Neural progenitor cell (in vitro differentiated cells): Measurements from ENCODE around the gene OSBPL1A. TPM values are rescaled to one million over a fixed set of nuclear protein-coding genes. Genes with fewer than 3 reads are reported as not detected.

ENCODE experiments used
- DNase-seq: peaks from one replicate; pipeline ENCODE4 v3.0.0-alpha.2; 2016; ENCODE audit warnings: low spot score
- H2AFZ ChIP-seq: fragments of 200-600 bp; sonication (generic); replicated peaks from 2 replicates; pipeline ENCODE4 v1.6.1; 2016; ENCODE audit warnings: antibody characterized with exemption
- H3F3A ChIP-seq: fragments of 200-600 bp; sonication (generic); 2 replicates; pipeline ENCODE4 v1.6.1; 2016; ENCODE audit warnings: antibody characterized with exemption, low read depth
- H3K27ac ChIP-seq: fragments of 200-600 bp; sonication (generic); 2 replicates; pipeline ENCODE4 v1.5.1; 2016; ENCODE audit warnings: mild to moderate bottlenecking
- H3K27me3 ChIP-seq: fragments of 200-600 bp; sonication (generic); 2 replicates; pipeline ENCODE4 v1.6.1; 2016; ENCODE audit warnings: mild to moderate bottlenecking, moderate library complexity
- H3K36me3 ChIP-seq: fragments of 200-600 bp; sonication (generic); 2 replicates; pipeline ENCODE4 v1.5.1; 2016
- H3K4me1 ChIP-seq: fragments of 200-600 bp; sonication (generic); 2 replicates; pipeline ENCODE4 v1.6.1; 2016; ENCODE audit warnings: mixed run types
- H3K4me2 ChIP-seq: fragments of 200-600 bp; sonication (generic); 2 replicates; pipeline ENCODE4 v1.6.1; 2016
- H3K4me3 ChIP-seq: fragments of 200-600 bp; sonication (generic); 2 replicates; pipeline ENCODE4 v1.5.1; 2016
- H3K79me2 ChIP-seq: fragments of 200-600 bp; sonication (generic); 2 replicates; pipeline ENCODE4 v1.6.1; 2016; ENCODE audit warnings: low read depth
- H3K9ac ChIP-seq: fragments of 200-600 bp; sonication (generic); 2 replicates; pipeline ENCODE4 v1.6.1; 2016
- H3K9me3 ChIP-seq: fragments of 200-600 bp; sonication (generic); 2 replicates; pipeline ENCODE4 v1.5.1; 2016; ENCODE audit warnings: low read depth
- H4K20me1 ChIP-seq: fragments of 200-600 bp; sonication (generic); 2 replicates; pipeline ENCODE4 v1.6.1; 2016; ENCODE audit warnings: low read depth
- H3K27ac Mint-ChIP-seq: 3 replicates; pipeline ENCODE4 v1.8.0; 2021; ENCODE audit warnings: mixed read lengths
- H3K27me3 Mint-ChIP-seq: 2 replicates; pipeline ENCODE4 v1.8.0; 2022; ENCODE audit warnings: low read depth, mild to moderate bottlenecking, inconsistent platforms, moderate library complexity, mixed read lengths; ENCODE audit not compliant: insufficient read depth
- H3K36me3 Mint-ChIP-seq: 3 replicates; pipeline ENCODE4 v1.8.0; 2021; ENCODE audit warnings: mixed read lengths
- H3K4me1 Mint-ChIP-seq: 3 replicates; pipeline ENCODE4 v1.8.0; 2021; ENCODE audit warnings: mixed read lengths
- H3K4me3 Mint-ChIP-seq: 3 replicates; pipeline ENCODE4 v1.8.0; 2021; ENCODE audit warnings: mild to moderate bottlenecking, moderate library complexity, mixed read lengths
- H3K9me3 Mint-ChIP-seq: 3 replicates; pipeline ENCODE4 v1.8.0; 2020; ENCODE audit warnings: mixed read lengths
- CTCF ChIP-seq: fragments of 200-600 bp; sonication (generic); IDR thresholded peaks from 2 replicates; pipeline ENCODE4 v1.5.1; 2017; ENCODE audit warnings: antibody characterized with exemption, mild to moderate bottlenecking
- EZH2 ChIP-seq: fragments of 200-600 bp; sonication (generic); IDR thresholded peaks from 2 replicates; pipeline ENCODE4 v1.6.1; 2017; ENCODE audit warnings: antibody characterized with exemption, mild to moderate bottlenecking, moderate library complexity
- EZH2phosphoT487 ChIP-seq: fragments of 200-600 bp; sonication (generic); IDR thresholded peaks from 2 replicates; pipeline ENCODE4 v1.6.1; 2017; ENCODE audit warnings: antibody characterized with exemption
- total RNA-seq: library from RNA; depleted of rRNA; stranded (reverse); fragments of >200 nt; gene quantifications from 2 replicates; pipeline ENCODE4 v1.2.3, GENCODE V29; 2015; ENCODE audit warnings: low replicate concordance

The OSBPL1A gene
- total RNA-seq, 1 donor from 2014 or later: 75.0 TPM

- Histone ChIP-seq H3K79me2 (no peaks in the 10 kb centered on the region), H3K27me3 (no peaks in the 10 kb centered on the region), H3K36me3 (no peaks in the 10 kb centered on the region), H3K4me1 (no peaks in the 10 kb centered on the region), H3K27ac (no peak overlapping the region), H3F3A (no peaks in the 10 kb centered on the region), H3K9me3 (no peaks in the 10 kb centered on the region), H2AFZ (no peak overlapping the region), H4K20me1 (no peaks in the 10 kb centered on the region), H3K9ac (no peak overlapping the region), H3K4me2 (no peak overlapping the region), H3K4me3 (no peak overlapping the region)
- H3K36me3 Mint-ChIP-seq: peaks cover 2% of the 10 kb centered on the region
- H3K4me3 Mint-ChIP-seq: no peak overlapping the region
- peaks cover 17% of the 10 kb centered on the region for H3K4me1 Mint-ChIP-seq
- no peak for DNase-seq
- H3K27ac Mint-ChIP-seq: no peak overlapping the region
- no peak for TF ChIP-seq EZH2
- no peak for TF ChIP-seq CTCF
- no peak for TF ChIP-seq EZH2phosphoT487
- no peaks in the 10 kb centered on the region for H3K9me3 Mint-ChIP-seq
- H3K27me3 Mint-ChIP-seq: peaks cover 4% of the 10 kb centered on the region
These were observed 196.9 kb downstream of the OSBPL1A start for GRCh38 chr18:24200494-24201290.

GRCh38 chr18:24199372-24199962, 198.2 kb downstream of the OSBPL1A start:
- Mint-ChIP-seq H3K27ac (no peak overlapping the region), H3K36me3 (peaks cover 2% of the 10 kb centered on the region), H3K4me3 (no peak overlapping the region), H3K9me3 (no peaks in the 10 kb centered on the region), H3K4me1 (peaks cover 13% of the 10 kb centered on the region), H3K27me3 (peaks cover 4% of the 10 kb centered on the region)
- Histone ChIP-seq H4K20me1 (no peaks in the 10 kb centered on the region), H3K79me2 (no peaks in the 10 kb centered on the region), H3K4me1 (no peaks in the 10 kb centered on the region), H3K36me3 (no peaks in the 10 kb centered on the region), H3K27ac (no peak overlapping the region), H3K4me3 (no peak overlapping the region), H3K9me3 (no peaks in the 10 kb centered on the region), H3F3A (no peaks in the 10 kb centered on the region), H2AFZ (no peak overlapping the region), H3K27me3 (no peaks in the 10 kb centered on the region), H3K4me2 (no peak overlapping the region), H3K9ac (no peak overlapping the region)
- DNase-seq: no peak
- no peak for TF ChIP-seq CTCF
- no peak for TF ChIP-seq EZH2
- TF ChIP-seq EZH2phosphoT487: no peak

GRCh38 chr18:24198461-24198860, 199.2 kb downstream of the OSBPL1A start:
- Mint-ChIP-seq H3K27ac (no peak overlapping the region), H3K36me3 (peaks cover 2% of the 10 kb centered on the region), H3K27me3 (peaks cover 4% of the 10 kb centered on the region), H3K4me1 (peaks cover 15% of the 10 kb centered on the region), H3K9me3 (no peaks in the 10 kb centered on the region), H3K4me3 (no peak overlapping the region)
- Histone ChIP-seq H3K4me2 (no peak overlapping the region), H4K20me1 (no peaks in the 10 kb centered on the region), H3K4me3 (no peak overlapping the region), H3F3A (no peaks in the 10 kb centered on the region), H2AFZ (no peak overlapping the region), H3K9me3 (no peaks in the 10 kb centered on the region), H3K36me3 (no peaks in the 10 kb centered on the region), H3K4me1 (no peaks in the 10 kb centered on the region), H3K27me3 (no peaks in the 10 kb centered on the region), H3K79me2 (no peaks in the 10 kb centered on the region), H3K27ac (no peak overlapping the region), H3K9ac (no peak overlapping the region)
- no peak for DNase-seq
- TF ChIP-seq EZH2: no peak
- no peak for TF ChIP-seq EZH2phosphoT487
- no peak for TF ChIP-seq CTCF
